T47D (cell line): ENCODE data around the gene GUCY2C.

Experiments used
- DNase-seq, 2 experiments: peaks; one replicate each; pipeline versions ENCODE4 v3.0.0 to v3.0.0-alpha.2; 2011 to 2012; ENCODE audit warnings: low read depth in 1 of 2, low spot score in 1 of 2
- JUND ChIP-seq: IDR thresholded peaks from 2 replicates; pipeline ENCODE4 v1.6.1; 2012; ENCODE audit warnings: low read depth
- in situ Hi-C: cut with HindIII; loops from 2 replicates; pipeline ENCODE4 v1.10.0; 2016; ENCODE audit warnings: low sequenced_read_pairs, low pct_unique_long_range_greater_than_20kb

The GUCY2C gene

GRCh38 chr12:14571779-14572178 lies 124.6 kb downstream of the GUCY2C start:
- TF ChIP-seq JUND = no peak
- no peak for DNase-seq
- in situ Hi-C loops = no loop called here

GRCh38 chr12:14570231-14570630 lies 126.2 kb downstream of the GUCY2C start:
- DNase-seq = no peak
- TF ChIP-seq JUND = no peak
- in situ Hi-C loops = no loop called here

DNA sequence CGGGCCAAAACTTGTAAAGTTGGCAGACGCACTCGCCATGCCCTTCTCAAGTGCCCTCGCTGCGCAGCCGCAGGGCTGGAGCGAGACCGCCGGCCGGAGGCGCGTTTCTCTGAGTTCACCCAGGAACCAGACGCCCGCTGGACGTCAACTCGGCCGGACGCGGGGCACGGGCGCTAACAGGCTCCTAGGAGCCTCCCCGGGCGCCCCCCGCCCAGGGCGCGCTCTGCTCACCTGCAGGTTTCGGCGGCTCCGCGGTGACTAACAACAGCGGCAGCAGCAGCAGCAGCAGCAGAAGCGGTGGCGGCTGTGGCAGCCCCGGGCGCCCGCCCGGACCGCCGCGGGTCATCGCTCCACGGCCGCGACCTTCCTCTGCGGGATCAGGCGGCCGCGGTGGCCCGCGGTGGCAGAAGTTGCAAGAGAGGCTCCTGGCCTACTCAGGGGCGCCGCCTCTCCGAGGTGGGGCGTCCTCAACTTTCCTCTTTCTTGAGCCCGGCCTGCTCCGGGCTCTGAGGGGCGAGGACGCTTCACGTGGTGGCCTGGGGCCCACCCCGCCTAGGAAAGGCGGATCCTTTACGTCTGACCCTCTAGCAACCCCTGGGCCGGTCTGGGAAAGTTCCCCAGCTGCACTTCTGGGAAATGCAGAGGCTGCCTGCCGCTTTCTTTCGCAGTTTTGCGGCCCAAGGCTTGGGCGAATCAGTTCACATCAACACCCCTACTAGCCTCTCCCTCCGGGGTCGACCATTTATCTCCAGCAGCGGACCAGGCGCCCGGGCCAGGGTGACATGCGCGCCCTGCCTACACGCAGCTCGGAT lies 128.8 kb downstream of the GUCY2C start, which contains the start of gene PLBD1:
Gene PLBD1 (minus strand): TSS at position 533 of the 812 bp plus-strand sequence. CDS start 187 bp downstream, at position 346.
- in situ Hi-C loops = no loop called here
- no peak for TF ChIP-seq JUND
- peak in 1 of 2 experiments; percentile 37 for DNase-seq

- no peak for TF ChIP-seq JUND
- DNase-seq = no peak
- in situ Hi-C loops = no loop called here
Observed at GRCh38 chr12:14564336-14564959, 132.0 kb downstream of the GUCY2C start.

DNA sequence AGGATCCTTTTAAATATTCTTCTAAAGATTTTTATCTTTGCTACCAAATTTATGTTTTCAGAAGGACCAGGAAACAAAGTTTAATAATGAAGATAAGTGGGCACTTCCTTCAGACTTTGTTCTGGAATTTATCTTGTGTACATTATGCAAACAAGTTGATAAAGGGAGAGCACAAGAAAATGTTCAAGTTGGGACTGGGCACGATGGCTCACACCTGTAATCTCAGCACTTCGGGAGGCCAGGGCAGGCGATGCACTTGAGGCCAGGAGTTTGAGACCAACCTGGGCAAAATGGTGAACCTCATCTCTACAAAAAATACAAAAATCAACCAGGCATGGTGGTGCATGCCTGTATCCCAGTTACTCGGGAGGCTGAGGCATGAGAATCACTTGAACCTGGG lies 133.4 kb downstream of the GUCY2C start:
- no peak for TF ChIP-seq JUND
- in situ Hi-C loops = no loop called here
- no peak for DNase-seq
